ENCODE results near the gene CARMIL1. TPM values are rescaled to one million over a fixed set of nuclear protein-coding genes. Genes with fewer than 3 reads are reported as not detected.
A peak's percentile ranks its signal among the peaks of the same experiment; 100 is the strongest.

CARMIL1 gene
- total RNA-seq, 1 donor from 2014 or later: 8.4 TPM

GRCh38 chr6:25483943-25484342, 204.8 kb downstream of the CARMIL1 start:
- peaks cover 27% of the 10 kb centered on the region for H3K4me1 ChIP-seq
- H3K36me3 ChIP-seq: no peaks in the 10 kb centered on the region
- no peak overlapping the region for H3K4me3 ChIP-seq
- no peak for DNase-seq
- H3K27me3 ChIP-seq (ENCODE audit: low read depth): no peaks in the 10 kb centered on the region
- H3K9me3 ChIP-seq (replicated peaks): no peaks in the 10 kb centered on the region
- intact Hi-C loops (cut with micrococcal nuclease): no loop called here
- no peak overlapping the region for H3K27ac ChIP-seq (replicated peaks)
- TF ChIP-seq, protein P1, sequence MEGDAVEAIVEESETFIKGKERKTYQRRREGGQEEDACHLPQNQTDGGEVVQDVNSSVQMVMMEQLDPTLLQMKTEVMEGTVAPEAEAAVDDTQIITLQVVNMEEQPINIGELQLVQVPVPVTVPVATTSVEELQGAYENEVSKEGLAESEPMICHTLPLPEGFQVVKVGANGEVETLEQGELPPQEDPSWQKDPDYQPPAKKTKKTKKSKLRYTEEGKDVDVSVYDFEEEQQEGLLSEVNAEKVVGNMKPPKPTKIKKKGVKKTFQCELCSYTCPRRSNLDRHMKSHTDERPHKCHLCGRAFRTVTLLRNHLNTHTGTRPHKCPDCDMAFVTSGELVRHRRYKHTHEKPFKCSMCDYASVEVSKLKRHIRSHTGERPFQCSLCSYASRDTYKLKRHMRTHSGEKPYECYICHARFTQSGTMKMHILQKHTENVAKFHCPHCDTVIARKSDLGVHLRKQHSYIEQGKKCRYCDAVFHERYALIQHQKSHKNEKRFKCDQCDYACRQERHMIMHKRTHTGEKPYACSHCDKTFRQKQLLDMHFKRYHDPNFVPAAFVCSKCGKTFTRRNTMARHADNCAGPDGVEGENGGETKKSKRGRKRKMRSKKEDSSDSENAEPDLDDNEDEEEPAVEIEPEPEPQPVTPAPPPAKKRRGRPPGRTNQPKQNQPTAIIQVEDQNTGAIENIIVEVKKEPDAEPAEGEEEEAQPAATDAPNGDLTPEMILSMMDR (IDR thresholded peaks at IDR 0.05; ENCODE audit: borderline replicate concordance): no peak

DNA sequence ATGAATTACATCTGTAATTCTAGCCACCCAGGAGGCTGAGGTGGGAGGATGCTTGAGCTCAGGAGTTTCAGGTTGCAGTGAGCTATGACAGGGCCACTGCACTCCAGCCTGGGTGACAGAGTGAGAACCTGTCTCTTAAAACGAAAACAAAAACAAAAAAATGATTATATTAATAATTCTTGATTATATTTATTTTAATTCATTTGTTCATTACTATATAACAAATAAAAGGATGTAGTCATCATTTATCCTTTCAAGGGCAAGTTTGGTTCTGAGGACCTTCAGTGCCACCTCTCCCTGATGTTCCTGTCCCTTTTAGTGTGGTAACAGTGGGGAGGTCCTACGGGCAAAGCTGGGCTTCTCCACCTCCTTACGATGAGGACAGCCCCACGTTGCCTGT, 205.7 kb downstream of the CARMIL1 start:
- Histone ChIP-seq H3K9me3 (replicated peaks) (no peaks in the 10 kb centered on the region), H3K27me3 (ENCODE audit: low read depth) (no peaks in the 10 kb centered on the region), H3K36me3 (no peaks in the 10 kb centered on the region), H3K4me3 (no peak overlapping the region), H3K27ac (replicated peaks) (no peak overlapping the region), H3K4me1 (peaks cover 30% of the 10 kb centered on the region)
- no peak for DNase-seq
- TF ChIP-seq, protein P1 (IDR thresholded peaks at IDR 0.05; ENCODE audit: borderline replicate concordance): no peak
- intact Hi-C loops (cut with micrococcal nuclease): no loop called here

- H3K4me3 ChIP-seq: no peak overlapping the region
- TF ChIP-seq, protein P1 (IDR thresholded peaks at IDR 0.05; ENCODE audit: borderline replicate concordance): no peak
- H3K9me3 ChIP-seq (replicated peaks): no peaks in the 10 kb centered on the region
- intact Hi-C loops (cut with micrococcal nuclease): no loop called here
- H3K36me3 ChIP-seq: no peaks in the 10 kb centered on the region
- peaks cover 35% of the 10 kb centered on the region for H3K4me1 ChIP-seq
- peak overlapping the region; percentile 31 for H3K27ac ChIP-seq (replicated peaks)
- peak; percentile 66 for DNase-seq
- H3K27me3 ChIP-seq (ENCODE audit: low read depth): no peaks in the 10 kb centered on the region
These were observed 206.8 kb downstream of the CARMIL1 start for GRCh38 chr6:25485821-25486534.

DNA sequence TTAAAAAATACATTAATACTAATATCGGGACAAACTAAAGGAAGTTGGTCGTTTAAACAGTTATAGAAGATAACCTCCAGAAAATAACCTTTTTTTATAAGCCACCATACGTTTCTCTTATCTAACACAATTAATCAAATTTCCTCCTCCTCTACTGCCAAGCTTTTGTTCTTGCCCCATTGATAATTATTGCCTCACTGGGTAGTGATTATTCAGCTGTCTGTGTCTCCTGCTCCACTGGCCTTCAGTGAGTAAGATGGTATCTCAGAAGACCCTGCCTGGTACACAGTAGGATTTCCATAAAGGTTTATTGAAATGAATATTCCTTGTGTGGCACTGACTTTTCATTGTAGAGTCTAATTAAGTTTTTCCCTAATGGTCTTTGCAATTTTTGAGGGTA, 207.4 kb downstream of the CARMIL1 start:
- Histone ChIP-seq H3K4me1 (peaks cover 35% of the 10 kb centered on the region), H3K27ac (replicated peaks) (peak overlapping the region; percentile 31), H3K27me3 (ENCODE audit: low read depth) (no peaks in the 10 kb centered on the region), H3K9me3 (replicated peaks) (no peaks in the 10 kb centered on the region), H3K4me3 (no peak overlapping the region), H3K36me3 (no peaks in the 10 kb centered on the region)
- TF ChIP-seq, protein P1 (IDR thresholded peaks at IDR 0.05; ENCODE audit: borderline replicate concordance): no peak
- intact Hi-C loops (cut with micrococcal nuclease): no loop called here
- no peak for DNase-seq

DNA sequence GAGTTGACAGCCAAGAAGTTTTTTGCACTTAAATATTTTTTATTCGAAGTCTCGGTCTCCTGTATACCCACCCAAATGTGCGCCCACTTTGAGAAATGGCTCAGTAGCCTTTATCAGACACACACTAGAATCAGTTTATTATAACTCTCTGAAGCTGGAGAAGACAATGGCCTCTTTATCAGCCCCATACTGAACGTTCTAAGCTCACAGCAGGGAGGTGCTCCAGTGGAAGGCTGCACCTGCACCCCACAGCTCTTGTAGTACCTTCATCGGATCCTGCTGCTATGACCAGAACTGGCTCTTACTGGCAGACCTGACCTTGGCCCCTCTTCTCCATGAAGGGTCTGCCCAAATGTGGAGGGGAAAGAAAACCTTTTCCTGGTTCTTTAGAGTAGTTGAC, 207.8 kb downstream of the CARMIL1 start:
- Histone ChIP-seq H3K9me3 (replicated peaks) (no peaks in the 10 kb centered on the region), H3K4me1 (peaks cover 35% of the 10 kb centered on the region), H3K27me3 (ENCODE audit: low read depth) (no peaks in the 10 kb centered on the region), H3K36me3 (no peaks in the 10 kb centered on the region), H3K4me3 (no peak overlapping the region), H3K27ac (replicated peaks) (no peak overlapping the region)
- intact Hi-C loops (cut with micrococcal nuclease): no loop called here
- no peak for DNase-seq
- TF ChIP-seq, protein P1 (IDR thresholded peaks at IDR 0.05; ENCODE audit: borderline replicate concordance): no peak

All from left ventricle myocardium inferior (tissue), 1 donor.